Astrocyte (in vitro differentiated cells and primary cell): ENCODE results near the gene SERPINI2.
"Not testable (repeated sequence)": the region's sequence is repeated elsewhere in the genome, so short reads cannot be mapped to it uniquely, and the experiment has no call there.

Experiments used
- CTCF ChIP-seq: IDR thresholded peaks from 2 replicates; pipeline ENCODE4 v1.5.1; 2011; ENCODE audit warnings: low read depth, mild to moderate bottlenecking, inconsistent platforms, low read length, moderate library complexity; ENCODE audit not compliant: insufficient read depth
- EZH2 ChIP-seq: IDR thresholded peaks from 2 replicates; pipeline ENCODE4 v1.6.1; 2012; ENCODE audit warnings: mild to moderate bottlenecking, low read length, inconsistent platforms; ENCODE audit not compliant: insufficient read depth

- TF ChIP-seq CTCF, EZH2: not testable (repeated sequence)
Measured at GRCh38 chr3:167426962-167427361, 46.9 kb downstream of the SERPINI2 start.
